ENCODE data around the gene ETS1.

DNA sequence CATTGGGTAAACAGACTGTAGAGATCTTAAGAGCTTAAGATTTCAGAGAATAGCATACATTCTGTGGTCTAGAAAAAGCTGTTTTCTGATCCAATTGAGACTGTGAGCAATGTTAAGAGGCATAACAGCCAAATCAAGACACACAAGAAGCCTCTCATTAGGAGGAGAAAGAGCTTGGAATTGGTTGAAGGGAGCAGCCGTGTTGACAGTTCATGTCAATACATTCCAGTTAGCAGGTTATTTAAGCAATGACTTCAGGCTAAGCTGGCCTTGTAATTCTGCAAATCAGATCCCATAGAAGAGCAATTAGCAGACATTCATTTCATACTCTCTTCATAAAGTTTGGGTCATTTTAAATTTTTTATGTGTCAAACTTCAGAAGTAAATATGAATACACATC lies 50.9 kb downstream of the ETS1 start:
- TF ChIP-seq, protein P1, sequence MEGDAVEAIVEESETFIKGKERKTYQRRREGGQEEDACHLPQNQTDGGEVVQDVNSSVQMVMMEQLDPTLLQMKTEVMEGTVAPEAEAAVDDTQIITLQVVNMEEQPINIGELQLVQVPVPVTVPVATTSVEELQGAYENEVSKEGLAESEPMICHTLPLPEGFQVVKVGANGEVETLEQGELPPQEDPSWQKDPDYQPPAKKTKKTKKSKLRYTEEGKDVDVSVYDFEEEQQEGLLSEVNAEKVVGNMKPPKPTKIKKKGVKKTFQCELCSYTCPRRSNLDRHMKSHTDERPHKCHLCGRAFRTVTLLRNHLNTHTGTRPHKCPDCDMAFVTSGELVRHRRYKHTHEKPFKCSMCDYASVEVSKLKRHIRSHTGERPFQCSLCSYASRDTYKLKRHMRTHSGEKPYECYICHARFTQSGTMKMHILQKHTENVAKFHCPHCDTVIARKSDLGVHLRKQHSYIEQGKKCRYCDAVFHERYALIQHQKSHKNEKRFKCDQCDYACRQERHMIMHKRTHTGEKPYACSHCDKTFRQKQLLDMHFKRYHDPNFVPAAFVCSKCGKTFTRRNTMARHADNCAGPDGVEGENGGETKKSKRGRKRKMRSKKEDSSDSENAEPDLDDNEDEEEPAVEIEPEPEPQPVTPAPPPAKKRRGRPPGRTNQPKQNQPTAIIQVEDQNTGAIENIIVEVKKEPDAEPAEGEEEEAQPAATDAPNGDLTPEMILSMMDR (IDR thresholded peaks at IDR 0.05), result no peak
- TF ChIP-seq POLR2A (IDR thresholded peaks at IDR 0.05), result no peak

Measured in adrenal gland (tissue), 5 donors.